ENCODE measurements around the gene PDZD2.

- no peak for TF ChIP-seq EZH2 (IDR thresholded peaks at IDR 0.05; ENCODE audit: borderline replicate concordance, insufficient read depth, low read length, poor library complexity, severe bottlenecking)
- TF ChIP-seq CTCF (IDR thresholded peaks at IDR 0.05; ENCODE audit: poor library complexity, severe bottlenecking): no peak
Observed at GRCh38 chr5:32013658-32014057, 374.7 kb downstream of the PDZD2 start.
